Fibroblast of skin of scalp (primary cell): ENCODE measurements around the gene TRIM63.

ENCODE experiments used
- DNase-seq: peaks from one replicate; pipeline ENCODE4 v3.0.0-alpha.2; 2013

TRIM63 gene

GRCh38 chr1:26015358-26015757, 52.1 kb downstream of the TRIM63 start:
- DNase-seq: peak; percentile 61

GRCh38 chr1:26014179-26014578, 53.3 kb downstream of the TRIM63 start:
- DNase-seq: no peak

GRCh38 chr1:26012864-26013263, 54.6 kb downstream of the TRIM63 start:
- DNase-seq: no peak

- DNase-seq: no peak
Observed at GRCh38 chr1:26010825-26011224, 56.6 kb downstream of the TRIM63 start.

- DNase-seq: no peak
Observed at GRCh38 chr1:26009796-26010447, 57.5 kb downstream of the TRIM63 start.

- no peak for DNase-seq
Observed at GRCh38 chr1:26006710-26007109, 60.7 kb downstream of the TRIM63 start.

GRCh38 chr1:26005434-26006105, 61.9 kb downstream of the TRIM63 start:
- DNase-seq: no peak

- DNase-seq: no peak
Observed at GRCh38 chr1:26003756-26004155, 63.7 kb downstream of the TRIM63 start.

- DNase-seq: no peak
Observed at GRCh38 chr1:26003262-26003661, 64.2 kb downstream of the TRIM63 start.
